Measurements from ENCODE around the gene MANBA. TPM values are rescaled to one million over a fixed set of nuclear protein-coding genes. Genes with fewer than 3 reads are reported as not detected.
A peak's percentile ranks its signal among the peaks of the same experiment; 100 is the strongest.

The MANBA gene
- polyA plus RNA-seq (ENCODE audit: insufficient read length in 4 of 4), result 10 to 100 TPM; 19.1 to 20.7 (median 19.8) TPM

DNA sequence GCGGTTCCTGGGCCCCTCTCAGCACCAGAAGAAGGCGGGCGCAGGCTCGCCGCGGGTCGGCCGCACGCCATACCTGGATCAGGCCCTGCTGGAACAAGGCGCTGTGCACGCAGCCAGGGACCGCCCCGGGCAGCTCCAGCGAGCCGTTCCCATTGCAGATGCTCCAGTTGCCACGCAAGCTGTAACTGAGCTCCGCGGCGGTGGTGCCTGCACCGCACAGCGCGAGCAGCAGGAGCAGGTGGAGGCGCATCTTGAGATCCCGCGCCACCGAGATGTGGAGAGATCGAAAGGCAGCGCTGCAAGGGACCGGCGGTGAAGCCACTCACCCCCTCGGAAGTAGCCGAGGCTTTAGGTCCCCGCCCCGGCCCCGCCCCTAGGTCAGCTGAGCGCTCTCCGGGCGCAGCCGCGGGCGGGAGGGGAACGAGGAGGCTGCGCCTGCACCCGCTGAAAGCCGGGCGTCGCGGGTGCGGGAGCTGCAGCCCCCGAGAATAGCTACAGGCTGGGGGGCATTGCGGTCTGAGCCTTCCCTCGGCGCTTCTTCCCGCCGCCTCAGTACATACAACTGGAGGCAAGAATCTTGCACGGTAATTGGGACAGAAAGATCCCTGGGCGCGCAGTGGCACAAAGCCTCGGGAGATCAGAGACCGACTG lies at the start of gene MANBA:
Gene MANBA (minus strand): TSS at position 324 of the 651 bp plus-strand sequence. CDS start 74 bp downstream, at position 250.
- DNase-seq (ENCODE audit: low read depth in 4 of 4, low spot score in 2 of 4), result peak; percentile 54 to 70 (median 60)

DNA sequence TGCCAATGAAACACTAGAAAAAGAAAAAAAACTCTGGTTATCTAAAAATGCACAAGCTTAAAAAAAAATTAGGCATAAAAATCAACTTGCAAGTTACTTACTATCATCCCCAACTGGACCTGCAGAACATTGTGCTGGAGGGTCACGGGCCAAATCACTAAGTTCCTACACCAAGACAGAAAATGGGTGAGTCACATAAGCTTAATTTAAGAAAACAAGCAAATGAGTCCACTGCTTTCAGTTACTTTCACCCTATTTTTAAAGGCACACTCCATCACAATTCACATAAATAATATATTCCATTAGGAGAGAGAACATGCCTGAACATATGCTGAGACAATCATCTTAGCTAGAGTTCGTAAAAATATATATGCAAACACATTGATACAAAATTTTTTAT lies 48.9 kb upstream of the MANBA start:
- no peak for DNase-seq (ENCODE audit: low read depth in 4 of 4, low spot score in 2 of 4)

DNA sequence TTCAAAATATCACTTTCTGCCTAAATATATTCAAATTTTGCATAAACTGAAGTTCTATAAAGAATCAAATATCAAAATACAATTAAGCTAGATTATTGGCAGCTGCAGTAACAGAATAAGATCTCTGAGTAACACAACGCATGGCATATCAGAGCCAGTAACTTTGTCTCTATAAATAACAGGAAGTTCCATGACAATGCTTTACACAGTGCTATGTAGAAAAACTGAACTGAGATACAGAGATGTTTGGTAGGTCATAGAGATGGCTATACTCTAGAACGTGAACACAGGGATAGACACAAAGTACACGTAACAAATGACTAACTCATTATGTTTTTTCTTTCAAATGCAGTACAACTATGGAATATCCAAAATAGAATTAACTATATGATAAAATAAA lies 48.4 kb upstream of the MANBA start:
- no peak for DNase-seq (ENCODE audit: low read depth in 4 of 4, low spot score in 2 of 4)

- DNase-seq (ENCODE audit: low read depth in 4 of 4, low spot score in 2 of 4), result no peak
These were observed 47.2 kb upstream of the MANBA start for GRCh38 chr4:102808009-102808408.

DNA sequence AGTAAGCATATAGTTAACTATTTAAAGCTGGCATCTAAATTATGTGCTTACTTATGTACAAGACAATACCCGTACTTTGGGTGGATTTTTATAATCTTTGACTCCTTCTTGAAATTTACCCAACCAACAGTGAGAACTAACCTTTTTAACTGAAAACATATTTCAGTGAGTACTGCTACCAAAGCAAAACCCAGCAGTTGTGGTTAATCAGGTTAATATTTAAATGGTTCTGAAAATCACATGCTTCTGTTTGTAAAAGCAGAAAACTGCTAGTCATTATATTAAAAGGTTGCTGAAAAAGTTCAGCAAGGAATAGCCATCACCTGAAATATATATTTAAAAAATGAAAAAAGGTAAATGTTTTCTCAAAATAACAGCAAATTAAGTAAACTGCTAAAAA lies 46.6 kb upstream of the MANBA start:
- DNase-seq (ENCODE audit: low read depth in 4 of 4, low spot score in 2 of 4), result no peak

DNA sequence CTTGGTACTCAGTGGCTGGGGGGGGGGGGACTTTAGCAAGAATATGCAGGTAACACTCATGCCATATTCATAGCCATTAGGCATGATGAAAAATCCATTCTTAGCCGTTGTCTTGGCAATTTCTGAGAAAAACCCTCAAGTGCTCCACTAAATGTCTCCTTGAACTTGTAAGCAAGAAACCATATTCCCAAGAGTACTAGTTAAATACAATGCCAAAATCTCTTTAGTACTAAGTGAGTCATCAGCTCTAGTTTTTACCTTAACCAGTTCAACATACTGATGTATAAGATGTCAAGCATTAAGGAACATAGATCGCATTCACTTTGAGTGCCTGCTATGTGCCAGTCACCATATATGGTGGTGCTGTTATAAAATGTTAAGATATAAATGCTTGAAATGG lies 39.0 kb upstream of the MANBA start:
- DNase-seq (ENCODE audit: low read depth in 4 of 4, low spot score in 2 of 4), result no peak

DNA sequence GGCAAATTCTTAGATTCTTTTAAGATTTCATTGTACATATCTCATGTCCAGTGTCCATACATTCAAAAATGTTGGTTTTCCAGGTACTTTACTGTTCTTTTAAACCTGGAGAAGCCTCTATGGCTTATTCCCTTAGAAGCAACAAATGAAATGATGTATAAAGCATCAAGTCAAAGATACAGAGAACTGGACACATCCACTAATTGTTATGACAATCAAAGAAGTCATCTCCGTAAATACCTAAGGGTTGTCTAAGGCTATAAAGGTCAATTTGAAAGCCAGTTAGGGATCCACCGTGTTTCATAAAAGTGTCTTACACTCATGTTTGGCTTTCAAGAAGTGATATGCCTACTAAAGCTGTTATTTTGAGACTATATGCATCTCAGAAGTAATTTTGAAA lies 34.2 kb upstream of the MANBA start:
- DNase-seq (ENCODE audit: low read depth in 4 of 4, low spot score in 2 of 4), result no peak

GRCh38 chr4:102792361-102792936 lies 31.7 kb upstream of the MANBA start:
- no peak for DNase-seq (ENCODE audit: low read depth in 4 of 4, low spot score in 2 of 4)

DNA sequence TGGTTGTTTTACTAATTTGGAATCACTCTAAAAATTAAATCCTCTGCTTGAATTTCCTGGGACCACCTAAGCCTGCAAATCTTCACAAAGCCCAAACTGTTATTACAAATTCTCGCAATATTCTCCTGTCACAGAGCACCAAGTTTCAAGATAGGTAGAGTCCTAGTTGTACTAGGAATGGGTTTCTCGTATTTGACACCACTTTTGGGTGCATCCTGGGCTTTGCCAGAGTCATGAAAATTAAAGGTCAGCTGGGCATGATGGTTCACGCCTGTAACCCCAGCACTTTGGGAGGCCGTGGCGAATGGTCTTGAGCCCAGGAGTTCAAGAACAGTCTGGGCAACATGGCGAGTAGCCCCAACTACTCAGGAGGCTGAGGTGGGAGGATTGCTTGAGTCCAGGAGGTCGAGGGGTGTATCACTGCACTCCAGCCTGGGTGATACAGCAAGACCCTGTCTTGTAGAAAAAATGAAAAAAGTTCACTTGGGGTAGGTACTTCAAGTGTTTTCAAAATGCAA lies 30.6 kb upstream of the MANBA start:
- DNase-seq (ENCODE audit: low read depth in 4 of 4, low spot score in 2 of 4), result no peak

DNA sequence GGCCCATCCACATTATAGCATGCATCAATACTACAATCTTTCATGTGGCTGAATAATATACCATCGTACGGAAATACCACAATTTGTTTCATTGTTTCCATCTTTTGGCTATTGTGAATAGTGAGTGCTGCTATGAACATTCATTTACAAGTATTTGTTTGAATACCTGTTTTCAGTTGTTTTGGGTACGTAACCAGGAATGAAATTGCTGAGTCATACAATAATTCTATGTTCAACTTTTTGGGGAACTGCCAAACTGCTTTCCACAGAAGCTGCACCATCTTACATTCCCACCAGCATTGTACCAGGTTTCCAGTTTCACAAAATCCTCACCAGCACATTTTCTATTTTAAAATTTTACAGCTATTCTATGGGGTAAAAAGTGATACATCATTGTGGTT lies 28.5 kb upstream of the MANBA start:
- DNase-seq (ENCODE audit: low read depth in 4 of 4, low spot score in 2 of 4), result no peak

DNA sequence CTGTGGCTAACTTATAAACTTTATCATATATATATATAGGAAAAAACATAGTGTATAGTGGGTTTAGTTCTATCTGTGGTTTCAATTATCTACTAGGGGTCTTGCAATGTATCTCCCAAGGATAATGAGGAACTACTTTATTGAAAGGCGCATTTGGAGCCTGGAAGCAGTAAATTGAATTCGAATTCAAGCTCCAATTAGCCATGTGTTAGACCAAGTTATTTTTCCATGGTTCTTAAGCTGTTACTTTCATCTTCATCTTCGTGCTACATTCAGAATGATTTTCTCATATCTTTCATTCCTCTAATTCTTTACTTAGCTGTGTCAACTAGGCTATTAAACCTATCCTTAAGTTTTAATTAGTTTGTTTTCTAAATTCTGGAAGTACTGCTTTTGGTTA lies 27.2 kb upstream of the MANBA start:
- no peak for DNase-seq (ENCODE audit: low read depth in 4 of 4, low spot score in 2 of 4)

DNA sequence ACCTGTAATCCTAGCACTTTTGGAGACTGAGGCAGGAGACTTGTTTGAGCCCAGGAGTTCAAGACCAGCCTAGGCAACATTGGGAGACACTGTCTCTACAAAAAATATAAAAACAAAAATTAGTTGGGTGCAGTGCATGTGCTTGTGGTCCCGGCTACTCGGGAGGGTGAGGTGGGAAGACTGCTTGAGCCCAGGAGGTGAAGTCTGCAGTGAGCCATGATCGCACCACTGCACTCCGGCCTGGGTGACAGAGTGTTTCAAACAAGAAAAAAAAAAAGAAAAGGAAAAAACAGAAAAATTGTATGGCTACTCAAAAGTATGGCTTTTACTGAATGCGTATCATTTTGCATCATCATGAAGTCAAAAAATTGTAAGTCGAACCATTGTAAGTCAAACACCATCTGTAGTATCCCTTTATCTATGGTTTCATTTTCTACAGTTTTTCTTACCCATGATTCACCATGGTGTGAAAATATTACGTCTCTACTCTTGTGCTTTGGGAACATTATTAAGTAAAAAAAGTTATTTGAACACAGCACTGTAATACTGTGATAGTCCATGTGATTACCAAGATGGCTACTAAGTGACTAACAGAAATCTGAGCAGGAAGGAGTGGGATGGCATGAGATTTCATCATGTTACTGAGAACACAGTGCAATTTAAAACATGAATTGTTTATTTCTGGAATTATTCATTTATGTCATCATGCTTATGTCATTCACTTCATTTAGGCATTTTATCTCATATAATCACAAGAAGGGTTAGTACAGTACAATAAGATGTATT lies 26.5 kb upstream of the MANBA start:
- DNase-seq (ENCODE audit: low read depth in 4 of 4, low spot score in 2 of 4), result no peak

- DNase-seq (ENCODE audit: low read depth in 4 of 4, low spot score in 2 of 4), result no peak
These were observed 25.5 kb upstream of the MANBA start for GRCh38 chr4:102786279-102786678.

DNA sequence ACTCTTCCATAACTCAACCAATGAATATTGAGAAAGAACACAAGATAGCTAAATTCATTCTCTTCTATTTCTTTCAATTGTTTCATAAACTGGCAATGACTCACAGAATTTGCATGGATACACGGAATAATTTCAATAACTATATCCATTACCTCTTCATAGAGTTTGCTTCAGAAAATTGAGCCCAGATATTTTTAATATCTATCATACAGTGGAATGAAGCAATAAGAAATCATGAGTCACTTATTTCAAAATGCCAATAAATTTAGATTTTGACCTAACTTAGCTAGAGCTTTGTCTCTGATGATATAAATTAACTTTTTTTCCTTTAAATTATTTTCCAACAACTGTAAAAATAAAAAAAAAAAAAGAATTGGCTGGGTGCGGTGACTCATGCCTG lies 22.2 kb upstream of the MANBA start:
- no peak for DNase-seq (ENCODE audit: low read depth in 4 of 4, low spot score in 2 of 4)

GRCh38 chr4:102781570-102781969 lies 20.8 kb upstream of the MANBA start:
- DNase-seq (ENCODE audit: low read depth in 4 of 4, low spot score in 2 of 4), result no peak

- DNase-seq (ENCODE audit: low read depth in 4 of 4, low spot score in 2 of 4), result no peak
These were observed 19.8 kb upstream of the MANBA start for GRCh38 chr4:102780476-102781144.

GRCh38 chr4:102779204-102779603 lies 18.4 kb upstream of the MANBA start:
- DNase-seq (ENCODE audit: low read depth in 4 of 4, low spot score in 2 of 4), result no peak

DNA sequence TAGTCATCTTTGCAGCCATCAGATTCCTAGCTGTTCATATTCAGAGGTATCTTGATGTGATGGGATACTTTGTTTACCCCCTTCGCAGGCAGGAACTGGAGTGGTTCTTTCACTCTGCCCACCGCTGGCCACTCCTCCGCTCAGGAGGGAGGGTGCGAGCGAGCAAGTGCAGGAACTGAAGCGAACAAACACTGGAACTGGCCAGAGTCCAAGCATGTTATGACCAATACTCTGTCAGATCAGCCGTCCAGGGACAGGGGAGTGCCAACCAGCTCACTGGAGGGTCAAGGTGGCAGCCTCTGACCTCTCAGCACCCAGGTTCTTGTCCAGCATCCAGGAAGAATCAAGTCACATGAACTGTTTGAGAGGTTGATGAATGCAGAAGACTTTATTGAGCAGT lies 18.0 kb upstream of the MANBA start:
- DNase-seq (ENCODE audit: low read depth in 4 of 4, low spot score in 2 of 4), result no peak

GRCh38 chr4:102775805-102776204 lies 15.0 kb upstream of the MANBA start:
- no peak for DNase-seq (ENCODE audit: low read depth in 4 of 4, low spot score in 2 of 4)

DNA sequence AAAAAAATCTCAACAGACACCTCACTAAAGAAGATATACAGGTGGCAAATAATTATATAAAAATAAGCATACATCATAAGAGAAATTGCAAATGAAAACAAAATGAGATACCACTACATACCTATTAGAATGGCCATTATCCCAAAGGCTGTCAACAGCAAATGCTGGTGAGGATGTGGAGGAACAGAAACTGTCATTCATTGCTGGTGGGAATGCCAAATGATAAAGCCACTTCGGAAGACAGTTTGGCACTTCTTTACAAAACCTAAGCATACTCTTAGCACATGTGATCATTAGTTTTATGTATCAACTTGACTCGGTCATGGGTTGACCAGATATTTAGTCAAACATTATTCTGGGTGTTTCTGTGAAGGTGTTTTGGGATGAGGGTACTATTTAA lies 13.5 kb upstream of the MANBA start:
- DNase-seq (ENCODE audit: low read depth in 4 of 4, low spot score in 2 of 4), result no peak

GRCh38 chr4:102772738-102773340 lies 12.1 kb upstream of the MANBA start:
- DNase-seq (ENCODE audit: low read depth in 4 of 4, low spot score in 2 of 4), result no peak
